DND-41 (cell line): ENCODE measurements around the gene MIS18A.

ENCODE experiments used
- EZH2 ChIP-seq: IDR thresholded peaks from 3 replicates; pipeline ENCODE4 v1.6.1; 2012; ENCODE audit warnings: borderline replicate concordance, low read depth, mild to moderate bottlenecking, moderate library complexity, low read length, inconsistent platforms; ENCODE audit not compliant: severe bottlenecking
- TF ChIP-seq, protein P1 (sequence below): IDR thresholded peaks from 2 replicates; pipeline ENCODE4 v1.5.1; 2012; ENCODE audit warnings: borderline replicate concordance, low read length, moderate library complexity, mild to moderate bottlenecking; ENCODE audit not compliant: poor library complexity, severe bottlenecking; ENCODE audit errors: extremely low read depth

DNA sequence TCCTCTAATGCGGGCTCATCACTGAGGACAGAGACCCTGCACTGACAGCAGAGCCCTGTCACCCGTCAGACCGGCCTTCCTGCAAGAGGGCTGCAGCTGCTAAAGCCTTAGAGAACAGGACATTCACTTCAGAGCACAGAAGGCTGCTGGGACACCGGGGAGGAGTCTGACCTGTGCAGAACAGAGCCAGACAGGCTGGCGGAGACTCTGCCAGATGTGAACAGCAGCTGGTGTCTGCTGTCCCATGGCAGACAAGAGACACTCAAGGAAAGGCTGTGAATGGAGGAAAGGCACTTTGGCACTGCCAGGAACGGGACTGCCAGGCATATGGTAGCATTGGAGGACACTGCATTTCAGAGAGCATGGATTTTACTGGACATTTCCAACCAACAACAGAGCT, 41.2 kb upstream of the MIS18A start:
- TF ChIP-seq, protein P1, sequence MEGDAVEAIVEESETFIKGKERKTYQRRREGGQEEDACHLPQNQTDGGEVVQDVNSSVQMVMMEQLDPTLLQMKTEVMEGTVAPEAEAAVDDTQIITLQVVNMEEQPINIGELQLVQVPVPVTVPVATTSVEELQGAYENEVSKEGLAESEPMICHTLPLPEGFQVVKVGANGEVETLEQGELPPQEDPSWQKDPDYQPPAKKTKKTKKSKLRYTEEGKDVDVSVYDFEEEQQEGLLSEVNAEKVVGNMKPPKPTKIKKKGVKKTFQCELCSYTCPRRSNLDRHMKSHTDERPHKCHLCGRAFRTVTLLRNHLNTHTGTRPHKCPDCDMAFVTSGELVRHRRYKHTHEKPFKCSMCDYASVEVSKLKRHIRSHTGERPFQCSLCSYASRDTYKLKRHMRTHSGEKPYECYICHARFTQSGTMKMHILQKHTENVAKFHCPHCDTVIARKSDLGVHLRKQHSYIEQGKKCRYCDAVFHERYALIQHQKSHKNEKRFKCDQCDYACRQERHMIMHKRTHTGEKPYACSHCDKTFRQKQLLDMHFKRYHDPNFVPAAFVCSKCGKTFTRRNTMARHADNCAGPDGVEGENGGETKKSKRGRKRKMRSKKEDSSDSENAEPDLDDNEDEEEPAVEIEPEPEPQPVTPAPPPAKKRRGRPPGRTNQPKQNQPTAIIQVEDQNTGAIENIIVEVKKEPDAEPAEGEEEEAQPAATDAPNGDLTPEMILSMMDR, result no peak
- TF ChIP-seq EZH2, result no peak
